Esophagus squamous epithelium (tissue), 4 donors: ENCODE measurements around the gene PLAGL2.

Source experiments
- CTCF ChIP-seq, 6 experiments: fragments of 450-650 bp in 4 of 6; fragments of 200-600 bp in 2 of 6; sonication (generic) in 2 of 6; IDR thresholded peaks; one replicate each; pipeline ENCODE4 v1.5.1; 2016 to 2019; ENCODE audit warnings: antibody characterized with exemption in 6 of 6, mild to moderate bottlenecking in 4 of 6, moderate library complexity in 4 of 6
- POLR2A ChIP-seq, 4 donors: fragments of 450-650 bp; IDR thresholded peaks; one replicate each; pipeline ENCODE4 v1.6.1; 2017; ENCODE audit warnings: antibody characterized with exemption in 4 of 4, mild to moderate bottlenecking in 4 of 4, moderate library complexity in 3 of 4

GRCh38 chr20:32191422-32191821 lies 16.1 kb downstream of the PLAGL2 start:
- TF ChIP-seq CTCF (IDR thresholded peaks at IDR 0.05) = no peak
- TF ChIP-seq POLR2A (IDR thresholded peaks at IDR 0.05) = no peak
